Thyroid gland (tissue), 4 donors: ENCODE results near the gene UTP18. TPM values are rescaled to one million over a fixed set of nuclear protein-coding genes. Genes with fewer than 3 reads are reported as not detected.
"Not testable (repeated sequence)": the region's sequence is repeated elsewhere in the genome, so short reads cannot be mapped to it uniquely, and the experiment has no call there.

Experiments used
- DNase-seq, 2 donors: peaks; one replicate each; pipeline ENCODE4 v3.0.0-alpha.2; 2019
- H3K27ac ChIP-seq, 3 donors: fragments of 200-600 bp; sonication (generic); 1 replicate in 2 of 3; 2 replicates in 1 of 3; pipeline ENCODE4 v1.5.1; 2016 to 2019; ENCODE audit warnings: mild to moderate bottlenecking in 1 of 3, moderate library complexity in 1 of 3
- H3K27me3 ChIP-seq: fragments of 200-600 bp; sonication (generic); one replicate; pipeline ENCODE4 v1.5.1; 2019
- H3K36me3 ChIP-seq, 2 donors: fragments of 200-600 bp; sonication (generic); one replicate each; pipeline ENCODE4 v1.5.1; 2016 to 2019
- H3K4me1 ChIP-seq, 2 donors: fragments of 200-600 bp; sonication (generic); one replicate each; pipeline ENCODE4 v1.5.1; 2017 to 2019
- H3K4me3 ChIP-seq, 3 donors: fragments of 200-600 bp; sonication (generic); replicated peaks in 1 of 3; 1 replicate in 2 of 3; 2 replicates in 1 of 3; pipeline ENCODE4 v1.5.1; 2016; ENCODE audit warnings: mild to moderate bottlenecking in 1 of 3
- H3K9me3 ChIP-seq: fragments of 200-600 bp; sonication (generic); one replicate; pipeline ENCODE4 v1.5.1; 2017
- POLR2A ChIP-seq, 2 donors: fragments of 450-650 bp; IDR thresholded peaks; one replicate each; pipeline ENCODE4 v1.6.1; 2017; ENCODE audit warnings: antibody characterized with exemption in 2 of 2, mild to moderate bottlenecking in 2 of 2, moderate library complexity in 1 of 2
- WGBS, 2 donors: methylation state at CpG; one replicate each; pipeline ENCODE4 v1.1.5; 2017; 5-methylcytosine and 5-hydroxymethylcytosine counted together
- intact Hi-C: fragments of 100-400 bp; cut with DNase I; formaldehyde crosslinking; loops from one replicate; pipeline ENCODE4 v1.15.1; 2023
- total RNA-seq, 4 donors: library from RNA; depleted of rRNA; stranded (reverse); fragments of >200 nt; gene quantifications; one replicate each; pipeline ENCODE4 v1.2.3, GENCODE V29; 2016
- TF ChIP-seq, protein P1 (sequence below), 6 experiments: fragments of 200-600 bp in 3 of 6; fragments of 450-650 bp in 3 of 6; sonication (generic) in 3 of 6; IDR thresholded peaks; one replicate each; pipeline ENCODE4 v1.5.1; 2016 to 2019; ENCODE audit warnings: antibody characterized with exemption in 6 of 6, mild to moderate bottlenecking in 2 of 6, inconsistent platforms in 1 of 6, moderate library complexity in 1 of 6

UTP18 gene
- total RNA-seq, 4 donors from 2014 or later = 35.6 to 43.5 (median 38.6) TPM

DNA sequence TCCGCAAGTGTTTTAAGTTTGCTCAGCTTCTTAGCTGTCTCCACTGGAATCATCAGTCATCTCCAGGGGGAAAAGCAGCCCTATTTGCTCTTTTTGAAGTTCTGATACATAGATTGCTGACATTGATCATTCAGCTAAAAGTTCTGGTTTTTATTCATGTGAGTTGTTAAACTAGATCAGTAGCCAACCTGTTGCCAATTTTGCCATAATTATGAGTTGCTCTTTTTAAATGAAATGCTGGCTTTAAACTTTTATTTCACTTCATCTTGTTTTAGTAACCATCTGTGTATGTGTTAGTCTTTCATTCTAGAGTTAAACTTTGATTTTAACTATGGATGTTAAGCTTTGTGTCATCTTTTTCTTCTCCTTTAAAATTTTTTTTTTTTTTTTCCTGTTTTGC lies 12.5 kb downstream of the UTP18 start:
- Histone ChIP-seq H3K27me3 (no peaks in the 10 kb centered on the region), H3K4me3 (no peak overlapping the region), H3K27ac (no peak overlapping the region), H3K4me1 (no peaks in the 10 kb centered on the region), H3K36me3 (peaks cover 41 to 46% of the 10 kb centered on the region in 2 donors), H3K9me3 (no peaks in the 10 kb centered on the region)
- 92 to 93% methylated on average over 1 of the region's 1 CpG for WGBS, 2 donors
- TF ChIP-seq, protein P1, sequence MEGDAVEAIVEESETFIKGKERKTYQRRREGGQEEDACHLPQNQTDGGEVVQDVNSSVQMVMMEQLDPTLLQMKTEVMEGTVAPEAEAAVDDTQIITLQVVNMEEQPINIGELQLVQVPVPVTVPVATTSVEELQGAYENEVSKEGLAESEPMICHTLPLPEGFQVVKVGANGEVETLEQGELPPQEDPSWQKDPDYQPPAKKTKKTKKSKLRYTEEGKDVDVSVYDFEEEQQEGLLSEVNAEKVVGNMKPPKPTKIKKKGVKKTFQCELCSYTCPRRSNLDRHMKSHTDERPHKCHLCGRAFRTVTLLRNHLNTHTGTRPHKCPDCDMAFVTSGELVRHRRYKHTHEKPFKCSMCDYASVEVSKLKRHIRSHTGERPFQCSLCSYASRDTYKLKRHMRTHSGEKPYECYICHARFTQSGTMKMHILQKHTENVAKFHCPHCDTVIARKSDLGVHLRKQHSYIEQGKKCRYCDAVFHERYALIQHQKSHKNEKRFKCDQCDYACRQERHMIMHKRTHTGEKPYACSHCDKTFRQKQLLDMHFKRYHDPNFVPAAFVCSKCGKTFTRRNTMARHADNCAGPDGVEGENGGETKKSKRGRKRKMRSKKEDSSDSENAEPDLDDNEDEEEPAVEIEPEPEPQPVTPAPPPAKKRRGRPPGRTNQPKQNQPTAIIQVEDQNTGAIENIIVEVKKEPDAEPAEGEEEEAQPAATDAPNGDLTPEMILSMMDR (IDR thresholded peaks at IDR 0.05) = no peak
- no peak for TF ChIP-seq POLR2A (IDR thresholded peaks at IDR 0.05)
- intact Hi-C loops = no loop called here
- DNase-seq = no peak

DNA sequence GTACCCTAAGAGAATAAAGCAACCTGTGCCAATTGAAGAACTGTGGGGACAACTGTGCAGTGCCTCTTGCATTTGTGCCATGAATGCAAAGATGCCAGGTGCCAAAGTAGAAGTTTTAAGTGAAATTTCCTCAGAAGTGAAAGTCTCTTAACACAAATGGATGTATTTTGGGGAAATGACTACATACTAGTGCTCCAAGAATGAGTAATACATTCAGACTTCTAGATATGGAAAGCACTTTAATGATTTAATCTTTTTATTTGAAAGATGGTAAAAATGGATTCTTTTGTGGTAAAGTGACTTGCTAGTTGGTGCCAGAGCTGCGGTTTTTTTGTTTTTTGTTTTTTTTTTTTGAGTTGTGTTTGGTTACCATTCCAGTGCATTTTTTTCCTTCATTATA lies 15.0 kb downstream of the UTP18 start:
- Histone ChIP-seq H3K27me3 (no peaks in the 10 kb centered on the region), H3K27ac (no peak overlapping the region), H3K9me3 (no peaks in the 10 kb centered on the region), H3K36me3 (peaks cover 30 to 39% of the 10 kb centered on the region in 2 donors), H3K4me1 (no peaks in the 10 kb centered on the region), H3K4me3 (no peak overlapping the region)
- TF ChIP-seq, protein P1 (IDR thresholded peaks at IDR 0.05) = no peak
- no peak for TF ChIP-seq POLR2A (IDR thresholded peaks at IDR 0.05)
- DNase-seq = no peak
- WGBS, 2 donors = 91 to 95% methylated on average over 1 of the region's 1 CpG
- intact Hi-C loops = no loop called here

DNA sequence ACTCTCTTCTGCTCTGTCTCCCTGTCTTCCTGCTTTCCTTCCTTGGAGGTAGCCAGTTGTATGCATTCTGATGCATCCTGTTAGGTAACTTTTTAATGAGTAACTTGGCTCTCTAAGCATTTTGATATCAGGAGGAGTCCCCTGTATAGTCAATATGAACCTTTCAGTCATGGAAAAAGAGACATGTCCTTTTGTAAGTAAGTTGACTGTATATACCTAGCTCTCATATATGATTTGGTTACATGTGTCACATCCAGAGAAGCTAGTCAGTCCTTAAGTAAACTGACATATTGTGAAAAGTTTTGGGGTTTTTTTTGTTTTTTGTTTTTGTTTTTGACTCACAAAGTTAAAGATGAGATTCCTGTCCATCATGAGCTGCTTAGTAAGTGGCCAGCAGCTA lies 18.8 kb downstream of the UTP18 start:
- peaks cover 36 to 44% of the 10 kb centered on the region in 2 donors for H3K36me3 ChIP-seq

DNA sequence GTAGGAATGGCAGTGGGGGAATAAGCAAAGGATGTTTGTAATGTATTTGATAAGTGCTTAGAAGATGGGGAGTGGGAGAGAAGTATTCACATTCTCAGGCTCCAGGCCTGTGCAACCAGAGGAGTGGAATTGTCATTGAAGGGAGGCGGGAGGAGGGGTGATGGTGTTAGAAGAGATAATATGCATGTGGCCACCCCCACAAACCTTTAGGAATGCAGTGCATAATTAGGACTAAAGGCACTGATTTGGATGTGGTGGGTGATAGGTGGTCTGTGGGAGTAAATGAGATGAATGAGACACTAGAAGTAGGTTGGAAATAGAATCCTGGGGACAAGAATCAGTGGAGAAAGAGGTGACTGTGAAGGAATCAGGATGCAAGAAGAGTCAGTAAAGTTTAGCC lies 27.1 kb downstream of the UTP18 start:
- H3K9me3 ChIP-seq = no peaks in the 10 kb centered on the region
- H3K4me1 ChIP-seq = no peaks in the 10 kb centered on the region
- no peak for DNase-seq
- 93 to 100% methylated on average over 1 of the region's 1 CpG for WGBS, 2 donors
- intact Hi-C loops = no loop called here
- no peak overlapping the region for H3K4me3 ChIP-seq
- TF ChIP-seq, protein P1 (IDR thresholded peaks at IDR 0.05) = no peak
- TF ChIP-seq POLR2A (IDR thresholded peaks at IDR 0.05) = no peak
- H3K27me3 ChIP-seq = no peaks in the 10 kb centered on the region
- H3K27ac ChIP-seq = no peak overlapping the region
- H3K36me3 ChIP-seq = peaks cover 21 to 46% of the 10 kb centered on the region in 2 donors

More for the DNA sequence above, 18.8 kb downstream of the UTP18 start:
- Histone ChIP-seq H3K4me3 (no peak overlapping the region), H3K9me3 (no peaks in the 10 kb centered on the region), H3K27ac (no peak overlapping the region), H3K4me1 (no peaks in the 10 kb centered on the region), H3K27me3 (no peaks in the 10 kb centered on the region)
- intact Hi-C loops = no loop called here
- TF ChIP-seq, protein P1 (IDR thresholded peaks at IDR 0.05) = no peak
- TF ChIP-seq POLR2A (IDR thresholded peaks at IDR 0.05) = no peak
- DNase-seq = no peak

DNA sequence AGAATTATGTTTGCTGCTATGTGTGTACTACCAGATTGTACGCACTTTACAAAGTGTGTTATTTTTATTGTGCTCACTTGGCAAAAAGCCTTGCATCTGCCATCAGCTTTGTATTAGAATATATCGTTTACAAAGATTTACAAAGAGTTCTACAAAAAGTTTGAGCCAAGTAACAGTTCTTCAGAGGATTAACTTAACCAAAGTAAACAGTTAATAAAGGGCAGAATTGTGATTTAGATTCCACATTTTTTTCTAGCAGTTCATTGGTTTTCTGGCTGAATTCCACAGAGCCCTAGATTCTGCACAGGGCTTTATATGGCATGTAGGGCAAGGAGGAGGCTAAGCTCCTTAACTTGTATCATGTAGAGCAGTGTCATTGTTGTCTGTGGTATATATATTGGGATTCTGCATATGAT lies 29.4 kb downstream of the UTP18 start:
- no peaks in the 10 kb centered on the region for H3K27me3 ChIP-seq
- WGBS, 2 donors = 84 to 89% methylated on average over 2 of the region's 2 CpGs
- no peak for DNase-seq
- H3K36me3 ChIP-seq = peaks cover 25 to 45% of the 10 kb centered on the region in 2 donors
- no peak overlapping the region for H3K27ac ChIP-seq
- intact Hi-C loops = no loop called here
- no peaks in the 10 kb centered on the region for H3K4me1 ChIP-seq
- H3K9me3 ChIP-seq = no peaks in the 10 kb centered on the region
- no peak overlapping the region for H3K4me3 ChIP-seq
- TF ChIP-seq, protein P1 (IDR thresholded peaks at IDR 0.05) = no peak
- no peak for TF ChIP-seq POLR2A (IDR thresholded peaks at IDR 0.05)

DNA sequence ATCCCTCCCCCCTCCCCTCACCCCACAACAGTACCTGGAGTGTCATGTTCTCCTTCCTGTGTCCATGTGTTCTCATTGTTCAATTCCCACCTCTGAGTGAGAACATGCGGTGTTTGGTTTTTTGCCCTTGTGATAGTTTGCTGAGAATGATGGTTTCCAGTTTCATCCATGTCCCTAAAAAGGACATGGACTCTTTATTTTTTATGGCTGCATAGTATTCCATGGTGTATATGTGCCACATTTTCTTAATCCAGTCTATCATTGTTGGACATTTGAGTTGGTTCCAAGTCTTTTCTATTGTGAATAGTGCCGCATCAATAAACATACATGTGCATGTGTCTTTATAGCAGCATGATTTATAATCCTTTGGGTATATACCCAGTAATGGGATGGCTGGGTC lies 34.0 kb downstream of the UTP18 start:
- H3K4me3 ChIP-seq, H3K27me3 ChIP-seq, DNase-seq, H3K4me1 ChIP-seq, H3K9me3 ChIP-seq, H3K27ac ChIP-seq, intact Hi-C loops: not testable (repeated sequence)
- 95 to 100% methylated on average over 2 of the region's 2 CpGs for WGBS, 2 donors
- peaks cover 1 to 11% of the 10 kb centered on the region in 2 donors for H3K36me3 ChIP-seq
